CD4-positive, alpha-beta T cell (primary cell): ENCODE measurements around the gene OSBPL5. TPM values are rescaled to one million over a fixed set of nuclear protein-coding genes. Genes with fewer than 3 reads are reported as not detected.

Experiments
- ATAC-seq: fragments of 200-7000 bp; cut with Tn5 transposase; one replicate; pipeline ENCODE4 v1.10.0; 2022; ENCODE audit warnings: mild to moderate bottlenecking; ENCODE audit not compliant: poor library complexity
- CTCF ChIA-PET: fragments of 350-600 bp; sonication (Branson Sonifier 250); formaldehyde crosslinking; loops from one replicate; lab custom pipeline; 2021; ENCODE audit warnings: antibody characterized with exemption, inconsistent platforms; lab: Charles Lee
- POLR2A ChIA-PET: fragments of 350-600 bp; sonication (Branson Sonifier 250); formaldehyde crosslinking; loops from one replicate; lab custom pipeline; 2021; ENCODE audit warnings: antibody characterized with exemption, inconsistent platforms; lab: Charles Lee
- DNase-seq, 14 experiments: peaks; one replicate each; pipeline ENCODE4 v3.0.0-alpha.2; 2013 to 2020; ENCODE audit warnings: mixed read lengths in 2 of 14
- H3K27ac ChIP-seq, 2 donors: one replicate each; pipeline versions ENCODE4 v1.5.1 to v1.7.0; 2013; ENCODE audit warnings: low read length in 2 of 2, low read depth in 1 of 2, mild to moderate bottlenecking in 1 of 2
- H3K27me3 ChIP-seq, 2 experiments: 1 replicate in 1 of 2; 2 replicates in 1 of 2; pipeline versions ENCODE4 v1.6.1 to v1.7.0; 2013; ENCODE audit warnings: low read length in 2 of 2, control low read depth in 1 of 2, mild to moderate bottlenecking in 1 of 2, moderate library complexity in 1 of 2; ENCODE audit not compliant: insufficient read depth in 2 of 2, control insufficient read depth in 1 of 2
- H3K36me3 ChIP-seq: one replicate; pipeline ENCODE4 v1.6.1; 2013; ENCODE audit warnings: low read length, control low read depth; ENCODE audit not compliant: insufficient read depth
- H3K4me1 ChIP-seq: one replicate; pipeline ENCODE4 v1.6.1; 2013; ENCODE audit warnings: low read length, control low read depth; ENCODE audit not compliant: insufficient read depth
- H3K4me3 ChIP-seq: one replicate; pipeline ENCODE4 v1.5.1; 2013; ENCODE audit warnings: mild to moderate bottlenecking, low read length, moderate library complexity
- H3K9me3 ChIP-seq, 2 experiments: 1 replicate in 1 of 2; 2 replicates in 1 of 2; pipeline versions ENCODE4 v1.6.1 to v1.7.0; 2013; ENCODE audit warnings: low read length in 2 of 2, mild to moderate bottlenecking in 2 of 2, control low read depth in 1 of 2, moderate library complexity in 1 of 2; ENCODE audit not compliant: control insufficient read depth in 1 of 2, insufficient read depth in 1 of 2
- H3K27ac Mint-ChIP-seq: one replicate; pipeline ENCODE4 v1.8.0; 2020; ENCODE audit warnings: mixed read lengths
- H3K27me3 Mint-ChIP-seq: one replicate; pipeline ENCODE4 v1.8.0; 2021; ENCODE audit warnings: mixed read lengths
- H3K36me3 Mint-ChIP-seq: one replicate; pipeline ENCODE4 v1.8.0; 2021; ENCODE audit warnings: low read depth, mixed read lengths
- H3K4me1 Mint-ChIP-seq: one replicate; pipeline ENCODE4 v1.8.0; 2021; ENCODE audit warnings: low read depth, mixed read lengths
- H3K4me3 Mint-ChIP-seq: one replicate; pipeline ENCODE4 v1.8.0; 2020; ENCODE audit warnings: mild to moderate bottlenecking, mixed read lengths
- H3K9me3 Mint-ChIP-seq: one replicate; pipeline ENCODE4 v1.8.0; 2020; ENCODE audit warnings: mixed read lengths
- intact Hi-C, 2 experiments: fragments of 100-400 bp; cut with DNase I in 1 of 2; cut with micrococcal nuclease in 1 of 2; formaldehyde crosslinking; loops; one replicate each; pipeline versions ENCODE4 v1.15.1 to v1.9.0; 2023 to 2025; cut with DNase I, micrococcal nuclease
- total RNA-seq, 174 experiments: library from RNA in 2 of 174; stranded (reverse) in 2 of 174; gene quantifications; one replicate each; pipeline ENCODE4 v1.2.3 and lab custom pipeline; 2021 to 2026
- TF ChIP-seq, protein P1 (sequence below): fragments of 200-600 bp; IDR thresholded peaks from one replicate; pipeline ENCODE4 v1.8.0; 2022; ENCODE audit warnings: antibody characterized with exemption, mild to moderate bottlenecking

The OSBPL5 gene
- total RNA-seq, 2 experiments from 2014 or later: 6.7 to 9.1 TPM

DNA sequence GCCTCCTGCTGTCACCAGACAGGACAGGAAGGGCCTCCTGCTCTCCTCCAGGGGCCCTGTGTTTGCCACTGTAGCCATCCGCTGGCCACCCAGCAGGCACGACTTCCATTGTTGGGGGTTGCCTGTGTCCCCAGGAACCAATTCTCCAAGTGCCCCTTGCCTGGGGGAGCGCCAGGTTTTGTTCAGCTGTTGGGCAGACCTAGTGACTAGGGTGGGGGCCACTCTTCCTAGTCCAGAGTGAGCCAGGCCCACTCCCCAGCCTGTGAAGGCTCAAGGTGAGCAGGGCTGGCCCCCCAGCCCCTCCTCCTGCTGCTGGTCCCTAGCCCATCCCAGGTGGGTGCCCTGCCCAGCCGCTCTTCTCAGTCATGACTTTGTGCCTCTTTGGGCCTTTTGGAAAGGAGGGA is 30.9 kb downstream of the OSBPL5 start:
- no peaks in the 10 kb centered on the region for H3K9me3 Mint-ChIP-seq
- H3K4me3 Mint-ChIP-seq: no peak overlapping the region
- intact Hi-C loops: loop anchor here in 1 of 2 experiments (5.0 kb wide), 1 partner anchor 48 kb away; no protein-coding TSS in a partner anchor
- peaks cover 14% of the 10 kb centered on the region for H3K4me1 ChIP-seq
- TF ChIP-seq, protein P1, sequence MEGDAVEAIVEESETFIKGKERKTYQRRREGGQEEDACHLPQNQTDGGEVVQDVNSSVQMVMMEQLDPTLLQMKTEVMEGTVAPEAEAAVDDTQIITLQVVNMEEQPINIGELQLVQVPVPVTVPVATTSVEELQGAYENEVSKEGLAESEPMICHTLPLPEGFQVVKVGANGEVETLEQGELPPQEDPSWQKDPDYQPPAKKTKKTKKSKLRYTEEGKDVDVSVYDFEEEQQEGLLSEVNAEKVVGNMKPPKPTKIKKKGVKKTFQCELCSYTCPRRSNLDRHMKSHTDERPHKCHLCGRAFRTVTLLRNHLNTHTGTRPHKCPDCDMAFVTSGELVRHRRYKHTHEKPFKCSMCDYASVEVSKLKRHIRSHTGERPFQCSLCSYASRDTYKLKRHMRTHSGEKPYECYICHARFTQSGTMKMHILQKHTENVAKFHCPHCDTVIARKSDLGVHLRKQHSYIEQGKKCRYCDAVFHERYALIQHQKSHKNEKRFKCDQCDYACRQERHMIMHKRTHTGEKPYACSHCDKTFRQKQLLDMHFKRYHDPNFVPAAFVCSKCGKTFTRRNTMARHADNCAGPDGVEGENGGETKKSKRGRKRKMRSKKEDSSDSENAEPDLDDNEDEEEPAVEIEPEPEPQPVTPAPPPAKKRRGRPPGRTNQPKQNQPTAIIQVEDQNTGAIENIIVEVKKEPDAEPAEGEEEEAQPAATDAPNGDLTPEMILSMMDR: no peak
- no peaks in the 10 kb centered on the region for H3K9me3 ChIP-seq
- ChIA-PET POLR2A (no interaction called here), CTCF (no interaction called here)
- no peak overlapping the region for H3K27ac ChIP-seq
- H3K36me3 ChIP-seq: no peaks in the 10 kb centered on the region
- no peaks in the 10 kb centered on the region for H3K4me1 Mint-ChIP-seq
- H3K36me3 Mint-ChIP-seq: no peaks in the 10 kb centered on the region
- no peak overlapping the region for H3K4me3 ChIP-seq
- no peak for ATAC-seq
- H3K27me3 ChIP-seq: no peaks in the 10 kb centered on the region
- DNase-seq: peak in 1 of 14 experiments; percentile 2
- H3K27me3 Mint-ChIP-seq: no peaks in the 10 kb centered on the region
- no peak overlapping the region for H3K27ac Mint-ChIP-seq

DNA sequence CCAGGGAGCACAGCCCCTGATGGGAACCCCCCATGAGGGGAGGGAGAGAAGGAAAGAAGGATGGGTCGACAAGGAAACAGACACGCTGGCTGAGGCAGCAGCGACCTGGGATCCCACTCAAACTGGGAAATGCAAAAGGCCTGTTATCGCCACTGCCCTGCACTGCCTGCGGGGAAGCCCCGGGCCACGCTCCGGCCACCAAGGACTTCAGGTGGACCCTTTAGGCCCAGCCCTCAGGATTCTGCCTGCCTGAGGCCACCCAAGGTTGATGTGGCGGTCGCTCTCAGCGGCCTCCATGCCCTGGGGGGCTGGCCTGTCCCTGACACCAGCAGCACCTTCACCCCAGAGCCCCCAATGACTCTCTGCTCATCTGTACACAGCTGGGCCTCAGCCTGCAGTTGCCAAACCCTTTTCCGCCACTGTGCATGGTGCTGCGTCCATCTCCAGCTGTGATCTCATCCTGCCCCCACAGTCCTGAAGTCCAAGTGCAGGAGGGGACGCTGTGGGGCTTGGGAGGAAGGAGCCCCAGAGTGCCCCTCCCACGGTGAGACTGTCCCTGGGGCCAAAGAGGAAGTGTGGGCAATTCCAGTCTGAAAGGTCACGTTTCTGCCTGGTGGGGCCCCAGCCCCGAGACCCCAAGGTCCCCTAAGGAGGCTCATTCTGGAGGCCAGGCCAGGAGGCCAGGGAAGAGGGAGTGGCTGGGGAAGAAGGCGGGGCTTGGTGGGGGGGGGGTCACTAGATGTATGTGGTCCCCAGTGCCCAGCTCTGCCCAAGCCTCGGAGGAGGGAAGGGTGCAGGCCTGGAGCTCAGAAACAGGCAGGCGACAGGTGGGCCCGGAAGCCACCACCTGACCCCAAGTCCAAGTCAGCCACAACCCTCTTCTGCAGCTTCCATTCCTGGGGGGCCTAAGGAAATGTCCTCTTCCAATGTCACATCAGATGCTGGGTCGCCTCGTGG is 31.6 kb downstream of the OSBPL5 start:
- ChIA-PET POLR2A (no interaction called here), CTCF (no interaction called here)
- Mint-ChIP-seq H3K27me3 (no peaks in the 10 kb centered on the region), H3K9me3 (no peaks in the 10 kb centered on the region), H3K36me3 (no peaks in the 10 kb centered on the region), H3K4me1 (no peaks in the 10 kb centered on the region), H3K27ac (no peak overlapping the region), H3K4me3 (no peak overlapping the region)
- TF ChIP-seq, protein P1: no peak
- no peaks in the 10 kb centered on the region for H3K36me3 ChIP-seq
- peaks cover 14% of the 10 kb centered on the region for H3K4me1 ChIP-seq
- intact Hi-C loops: loop anchor here in 1 of 2 experiments (5.0 kb wide), 1 partner anchor 49 kb away; no protein-coding TSS in a partner anchor
- H3K27ac ChIP-seq: no peak overlapping the region
- no peaks in the 10 kb centered on the region for H3K27me3 ChIP-seq
- ATAC-seq (no peak), DNase-seq (peak in 1 of 14 experiments; percentile 2)
- no peaks in the 10 kb centered on the region for H3K9me3 ChIP-seq
- H3K4me3 ChIP-seq: no peak overlapping the region

DNA sequence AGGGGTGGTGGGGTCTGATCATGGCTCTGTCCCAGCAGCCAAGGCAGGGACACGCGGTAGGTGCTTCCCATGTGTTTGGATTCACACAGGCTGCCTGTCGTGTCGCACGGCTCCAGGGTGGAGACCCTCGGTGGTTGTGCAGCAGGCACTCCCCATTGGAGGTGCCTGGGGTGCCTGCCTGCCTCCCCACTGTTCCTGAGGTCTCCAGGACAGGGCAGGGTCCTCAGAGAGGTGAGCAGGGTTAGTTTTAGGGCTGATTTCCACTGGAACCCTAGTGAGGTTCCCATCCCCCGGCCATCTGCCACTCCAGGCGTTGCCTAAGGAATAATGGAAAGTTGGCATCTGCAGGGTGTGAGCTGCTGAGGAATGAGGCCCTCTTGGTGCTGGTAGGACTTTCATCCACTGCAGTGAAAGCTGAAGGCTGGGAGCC is 32.3 kb downstream of the OSBPL5 start:
- no peak overlapping the region for H3K27ac ChIP-seq
- H3K4me3 Mint-ChIP-seq: no peak overlapping the region
- H3K4me3 ChIP-seq: no peak overlapping the region
- no peaks in the 10 kb centered on the region for H3K36me3 Mint-ChIP-seq
- H3K27me3 ChIP-seq: no peaks in the 10 kb centered on the region
- no peaks in the 10 kb centered on the region for H3K9me3 ChIP-seq
- ChIA-PET POLR2A (no interaction called here), CTCF (no interaction called here)
- H3K4me1 ChIP-seq: peaks cover 14% of the 10 kb centered on the region
- DNase-seq: peak in 1 of 14 experiments; percentile 2
- H3K9me3 Mint-ChIP-seq: no peaks in the 10 kb centered on the region
- TF ChIP-seq, protein P1: no peak
- H3K4me1 Mint-ChIP-seq: no peaks in the 10 kb centered on the region
- H3K36me3 ChIP-seq: no peaks in the 10 kb centered on the region
- no peaks in the 10 kb centered on the region for H3K27me3 Mint-ChIP-seq
- intact Hi-C loops: loop anchor here in 1 of 2 experiments (5.0 kb wide), 1 partner anchor 49 kb away; no protein-coding TSS in a partner anchor
- H3K27ac Mint-ChIP-seq: no peak overlapping the region
- ATAC-seq: no peak
